Suprapubic skin (tissue), 4 donors: Measurements from ENCODE around the gene KCNE3.

Experiments
- CTCF ChIP-seq, 2 donors: fragments of 200-600 bp in 1 of 2; fragments of 450-650 bp in 1 of 2; sonication (generic) in 1 of 2; IDR thresholded peaks; one replicate each; pipeline ENCODE4 v1.5.1; 2016 to 2019; ENCODE audit warnings: antibody characterized with exemption in 2 of 2, mild to moderate bottlenecking in 1 of 2, moderate library complexity in 1 of 2
- EP300 ChIP-seq: sonication (generic); formaldehyde crosslinking; IDR thresholded peaks from one replicate; pipeline ENCODE4 v1.6.1; 2017; ENCODE audit warnings: antibody characterized with exemption
- POLR2A ChIP-seq, 2 donors: fragments of 450-650 bp; IDR thresholded peaks; one replicate each; pipeline ENCODE4 v1.6.1; 2017; ENCODE audit warnings: antibody characterized with exemption in 2 of 2, mild to moderate bottlenecking in 2 of 2, moderate library complexity in 2 of 2
- POLR2AphosphoS5 ChIP-seq, 3 donors: sonication (generic); formaldehyde crosslinking; IDR thresholded peaks; one replicate each; pipeline ENCODE4 v1.6.1; 2017; ENCODE audit warnings: antibody characterized with exemption in 3 of 3

- TF ChIP-seq CTCF (IDR thresholded peaks at IDR 0.05) = no peak
- no peak for TF ChIP-seq POLR2A (IDR thresholded peaks at IDR 0.05)
- no peak for TF ChIP-seq EP300
- TF ChIP-seq POLR2AphosphoS5 (IDR thresholded peaks at IDR 0.05) = no peak
Observed at GRCh38 chr11:74468936-74469335, 1.6 kb upstream of the KCNE3 start.
